ENCODE measurements around the gene SERINC4. TPM values are rescaled to one million over a fixed set of nuclear protein-coding genes. Genes with fewer than 3 reads are reported as not detected.
"Not testable (repeated sequence)": the region's sequence is repeated elsewhere in the genome, so short reads cannot be mapped to it uniquely, and the experiment has no call there.

SERINC4 gene
- not detected for total RNA-seq
- long read RNA-seq = 0 reads

GRCh38 chr15:43799945-43800285 lies at the start of gene SERINC4:
SERINC4 (minus strand) TSS chr15:43800220; CDS start chr15:43799986, 234 bp downstream.
- no peak for DNase-seq
- ATAC-seq = peak; percentile 5
- intact Hi-C loops (cut with micrococcal nuclease) = no loop called here

- intact Hi-C loops (cut with micrococcal nuclease) = no loop called here
- ATAC-seq (no peak), DNase-seq (no peak)
Observed at GRCh38 chr15:43845421-43845820, 45.4 kb upstream of the SERINC4 start.

GRCh38 chr15:43832485-43832884 lies 32.5 kb upstream of the SERINC4 start:
- DNase-seq; intact Hi-C loops (cut with micrococcal nuclease); ATAC-seq: not testable (repeated sequence)

- intact Hi-C loops (cut with micrococcal nuclease); ATAC-seq; DNase-seq: not testable (repeated sequence)
Observed at GRCh38 chr15:43831519-43832052, 31.6 kb upstream of the SERINC4 start.

GRCh38 chr15:43830691-43831275 lies 30.8 kb upstream of the SERINC4 start:
- DNase-seq; ATAC-seq; intact Hi-C loops (cut with micrococcal nuclease): not testable (repeated sequence)

GRCh38 chr15:43829951-43830540 lies 30.0 kb upstream of the SERINC4 start:
- intact Hi-C loops (cut with micrococcal nuclease); ATAC-seq: not testable (repeated sequence)

GRCh38 chr15:43828061-43828657 lies 28.1 kb upstream of the SERINC4 start:
- DNase-seq = no peak
- ATAC-seq = no peak
- intact Hi-C loops (cut with micrococcal nuclease) = no loop called here

More at GRCh38 chr15:43829951-43830540, 30.0 kb upstream of the SERINC4 start:
- DNase-seq = not testable (repeated sequence)

- intact Hi-C loops (cut with micrococcal nuclease) = no loop called here
- ATAC-seq (peak; percentile 83), DNase-seq (peak; percentile 88)
Observed at GRCh38 chr15:43826508-43827341, 26.7 kb upstream of the SERINC4 start, which contains the start of gene WDR76. WDR76 (plus strand) TSS chr15:43827002; CDS start chr15:43827033, 31 bp downstream.

GRCh38 chr15:43826029-43826507 lies 26.0 kb upstream of the SERINC4 start:
- no peak for ATAC-seq
- no peak for DNase-seq
- intact Hi-C loops (cut with micrococcal nuclease) = no loop called here

- DNase-seq; ATAC-seq; intact Hi-C loops (cut with micrococcal nuclease): not testable (repeated sequence)
Observed at GRCh38 chr15:43825305-43825704, 25.3 kb upstream of the SERINC4 start.

- peak; percentile 94 for DNase-seq
- intact Hi-C loops (cut with micrococcal nuclease) = no loop called here
Observed at GRCh38 chr15:43824302-43825246, 24.6 kb upstream of the SERINC4 start, which contains the start of gene MFAP1. MFAP1 (minus strand) TSS chr15:43824690; CDS start chr15:43824569, 121 bp downstream.

GRCh38 chr15:43821505-43821904 lies 21.5 kb upstream of the SERINC4 start:
- DNase-seq (no peak), ATAC-seq (no peak)
- intact Hi-C loops (cut with micrococcal nuclease) = no loop called here

More at GRCh38 chr15:43824302-43825246, 24.6 kb upstream of the SERINC4 start, which contains the start of gene MFAP1:
- ATAC-seq = peak; percentile 96

- ATAC-seq; DNase-seq; intact Hi-C loops (cut with micrococcal nuclease): not testable (repeated sequence)
Observed at GRCh38 chr15:43815064-43815463, 15.0 kb upstream of the SERINC4 start.

- ATAC-seq (no peak), DNase-seq (no peak)
- intact Hi-C loops (cut with micrococcal nuclease) = no loop called here
Observed at GRCh38 chr15:43808960-43809678, 9.1 kb upstream of the SERINC4 start.

GRCh38 chr15:43808435-43808950 lies 8.5 kb upstream of the SERINC4 start:
- DNase-seq (no peak), ATAC-seq (no peak)
- intact Hi-C loops (cut with micrococcal nuclease) = no loop called here

- intact Hi-C loops (cut with micrococcal nuclease) = not testable (repeated sequence)
Observed at GRCh38 chr15:43802676-43803075, 2.7 kb upstream of the SERINC4 start.

More at GRCh38 chr15:43802676-43803075, 2.7 kb upstream of the SERINC4 start:
- not testable (repeated sequence) for ATAC-seq, DNase-seq
